Lung microvascular endothelial cell (primary cell): ENCODE measurements around the gene ADGRB2. TPM values are rescaled to one million over a fixed set of nuclear protein-coding genes. Genes with fewer than 3 reads are reported as not detected.
A peak's percentile ranks its signal among the peaks of the same experiment; 100 is the strongest.

ENCODE experiments used
- DNase-seq, 2 donors: peaks; one replicate each; pipeline versions ENCODE4 v3.0.0 to v3.0.0-alpha.2; 2010; ENCODE audit warnings: low read depth in 2 of 2
- total RNA-seq: library from RNA; depleted of rRNA; stranded (reverse); fragments of >200 nt; gene quantifications from 2 replicates; pipeline ENCODE4 v1.2.1, GENCODE V29; 2014

The ADGRB2 gene
- total RNA-seq, 1 donor from 2014 or later, result 0.20 TPM

DNA sequence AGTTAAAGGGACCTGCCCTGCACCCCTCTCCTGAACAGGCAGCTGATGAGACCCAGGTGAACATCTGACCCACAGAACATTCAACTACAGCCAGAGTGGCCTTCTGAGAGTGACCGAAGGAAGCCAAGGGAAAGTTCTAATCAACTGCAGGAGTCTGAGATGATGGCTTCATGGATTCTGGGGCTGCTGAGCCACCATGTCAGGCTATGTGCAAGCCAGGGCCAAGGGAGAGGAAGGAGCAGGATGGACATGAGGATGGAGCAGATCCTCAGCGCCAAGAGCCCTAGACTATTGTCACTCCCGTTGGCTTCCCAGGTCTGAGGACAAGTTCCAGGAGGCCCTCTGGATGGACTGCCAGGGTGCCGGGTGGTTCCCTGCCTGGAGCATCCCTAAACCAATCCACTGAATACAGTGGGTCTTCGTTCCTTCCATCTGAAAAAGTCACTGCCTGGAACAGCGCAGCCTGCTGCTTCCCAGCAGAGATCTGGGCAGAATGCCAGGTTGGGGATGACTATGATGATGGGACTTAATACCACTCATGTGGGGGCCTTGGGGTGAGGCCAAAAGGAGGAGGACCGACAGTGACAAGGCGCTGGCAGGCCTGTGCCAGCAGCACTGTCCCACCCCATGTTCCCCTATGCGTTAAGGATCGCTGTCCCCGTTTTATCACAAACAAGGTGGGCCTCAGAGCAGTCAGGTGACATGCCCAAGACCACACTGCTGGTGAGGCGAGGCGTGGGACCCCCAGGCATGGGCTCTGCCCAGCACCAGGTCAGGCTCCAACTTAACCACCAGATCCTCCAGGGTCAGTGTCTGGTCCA lies 31.9 kb upstream of the ADGRB2 start:
- peak; percentile 72 to 85 for DNase-seq

DNA sequence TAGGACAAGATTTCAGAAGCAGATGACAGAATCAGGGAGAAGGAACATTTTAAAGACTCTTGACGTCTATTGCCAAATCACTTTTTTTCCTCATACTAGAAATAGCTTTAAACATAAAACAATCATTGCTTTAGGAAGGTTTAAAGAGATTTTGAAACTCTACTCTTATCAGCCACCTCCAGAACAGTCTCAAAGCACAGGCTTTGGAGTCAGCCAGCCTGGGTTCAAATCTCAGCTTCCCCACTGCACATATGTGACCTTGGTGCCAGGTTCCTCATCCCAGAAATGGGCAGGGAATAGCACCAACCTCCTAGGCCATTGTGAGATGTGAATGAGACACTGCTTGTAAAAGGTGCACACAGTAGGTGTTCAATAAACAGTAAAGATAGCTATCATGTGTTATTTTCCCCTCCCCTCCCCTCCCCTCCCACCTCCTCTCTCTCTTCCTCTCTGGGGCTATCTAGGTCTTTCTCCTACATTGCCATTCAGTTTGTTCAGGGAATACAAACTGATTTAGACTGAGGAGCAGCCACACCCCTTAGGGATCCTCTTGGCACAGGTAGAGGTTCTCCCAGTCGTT lies 31.0 kb upstream of the ADGRB2 start:
- DNase-seq, result no peak

DNA sequence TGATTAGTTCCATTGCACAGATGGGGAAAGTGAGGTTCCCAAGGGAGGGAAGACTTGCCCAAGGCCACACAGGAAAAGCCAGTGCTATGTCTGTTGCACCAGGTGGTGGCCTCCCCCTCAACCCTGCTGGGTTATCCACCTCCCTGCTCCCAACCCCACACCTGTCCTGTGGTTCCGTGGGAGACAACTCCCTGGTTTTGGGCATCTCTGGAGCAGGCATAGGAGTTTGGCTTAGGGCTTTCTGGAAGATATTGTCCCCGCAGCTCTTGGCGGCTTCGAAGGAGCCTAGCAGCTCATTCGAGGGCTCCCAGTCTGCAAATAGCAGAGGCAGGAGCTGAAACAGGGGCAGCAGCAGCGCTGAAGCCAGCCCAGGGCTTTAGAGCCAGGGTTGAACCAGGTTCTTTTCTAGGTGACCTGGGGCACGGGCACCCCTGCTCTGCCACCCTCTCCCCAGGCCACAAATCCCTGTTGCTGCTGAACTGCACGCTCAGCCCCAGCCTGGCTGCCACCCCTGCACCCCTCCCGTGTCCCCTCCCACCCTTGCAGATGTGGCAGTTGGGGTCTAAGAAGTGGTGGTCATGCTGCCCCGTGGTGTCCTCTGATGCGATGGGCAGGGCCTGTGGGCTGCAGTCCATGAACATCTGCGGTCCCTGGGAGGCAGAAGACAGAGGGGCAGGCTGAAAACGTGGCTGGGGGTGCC lies 29.6 kb upstream of the ADGRB2 start:
- no peak for DNase-seq

DNA sequence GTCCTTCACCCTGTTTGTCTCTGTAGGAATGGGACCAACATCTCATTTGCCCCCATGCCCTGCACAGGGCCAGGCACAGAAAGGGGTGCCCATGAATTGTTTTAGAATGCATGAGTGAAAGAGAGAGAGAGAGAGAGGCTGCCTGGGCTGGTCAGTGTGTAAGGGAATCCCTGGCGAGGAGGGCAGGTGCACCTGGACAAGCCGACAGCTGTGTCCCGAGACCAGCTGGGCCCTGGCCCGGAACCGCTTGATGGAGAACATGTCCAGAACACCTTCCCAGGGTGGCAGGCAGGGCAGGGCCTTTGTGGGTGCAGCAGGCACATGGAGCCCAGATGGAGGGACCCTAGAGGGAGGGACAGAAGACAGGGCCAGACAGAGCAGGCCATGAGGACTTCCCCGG lies 28.9 kb upstream of the ADGRB2 start:
- no peak for DNase-seq

DNA sequence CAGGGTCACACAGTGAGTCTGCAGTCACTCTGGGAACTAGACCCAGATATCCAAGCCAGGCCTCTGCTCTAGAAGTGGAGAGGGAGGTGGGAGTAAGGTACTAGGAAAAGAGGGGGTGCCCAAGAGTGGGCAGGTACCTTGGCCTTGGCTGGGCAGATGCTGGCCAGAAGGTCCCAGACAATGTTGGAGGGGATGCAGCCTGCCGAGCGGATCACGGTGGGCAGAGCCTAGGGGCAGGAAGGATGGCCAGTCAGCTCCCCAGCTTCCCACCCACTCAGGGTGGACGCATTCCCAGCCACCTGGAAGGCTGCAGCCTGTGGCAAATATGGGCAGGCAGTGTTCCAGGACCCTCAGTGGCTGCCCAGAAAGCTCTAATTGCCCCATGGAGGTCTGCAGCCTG lies 28.4 kb upstream of the ADGRB2 start:
- no peak for DNase-seq

DNA sequence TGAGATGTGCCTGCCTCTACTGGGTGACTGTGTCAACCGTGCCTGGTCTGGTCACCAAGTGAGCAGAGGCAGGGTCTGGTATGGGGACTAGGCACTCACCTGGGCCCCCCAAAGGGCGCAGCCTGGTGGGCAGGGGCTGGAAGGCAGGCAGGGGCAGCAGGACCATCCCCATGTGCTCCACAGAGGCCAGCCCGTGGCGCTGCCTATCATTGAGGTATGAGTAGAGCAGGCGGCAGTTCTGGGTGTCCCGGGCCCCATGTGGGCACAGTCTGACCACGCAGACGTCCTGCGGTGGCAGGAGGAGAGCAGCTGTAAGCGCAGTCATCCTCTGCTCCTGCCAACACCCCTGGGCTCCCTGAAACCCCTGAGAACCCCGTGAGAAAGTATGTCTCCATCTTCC lies 28.0 kb upstream of the ADGRB2 start:
- no peak for DNase-seq

DNA sequence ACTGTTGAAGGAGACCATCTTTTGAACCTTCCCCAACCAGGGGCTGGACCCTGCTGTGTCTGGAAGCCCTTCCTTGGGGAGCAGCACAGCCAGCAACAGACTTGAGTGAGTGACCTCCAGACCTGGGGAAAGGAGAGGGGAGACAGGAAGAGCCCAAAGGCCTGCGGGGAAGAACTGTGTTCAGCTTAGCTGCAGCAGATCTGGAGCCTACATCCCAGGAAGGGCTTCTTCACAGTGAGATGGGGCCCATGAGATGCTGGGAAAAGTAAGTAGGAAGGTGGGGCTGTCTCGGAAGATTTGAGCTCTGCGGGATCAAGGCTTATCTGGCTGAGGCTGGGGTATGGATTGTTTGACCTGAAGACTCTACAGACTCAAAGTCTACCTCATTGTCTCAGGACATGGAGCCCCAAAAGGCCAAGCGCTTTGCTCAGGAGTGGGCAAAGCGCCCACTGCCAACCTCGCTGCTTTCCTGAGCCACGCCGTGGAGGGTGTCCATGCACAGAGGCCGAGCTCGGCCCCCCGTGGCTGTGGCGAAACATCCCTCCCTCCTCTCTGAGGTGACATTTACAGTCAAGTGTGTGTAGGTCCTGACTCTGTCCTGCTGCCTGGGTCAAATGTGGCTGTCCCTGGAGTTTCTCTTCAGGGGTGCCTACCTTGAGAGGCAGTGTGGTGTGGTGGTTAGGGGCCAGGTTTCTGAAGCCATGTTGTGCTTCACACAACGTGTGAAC lies 27.2 kb upstream of the ADGRB2 start:
- no peak for DNase-seq

DNA sequence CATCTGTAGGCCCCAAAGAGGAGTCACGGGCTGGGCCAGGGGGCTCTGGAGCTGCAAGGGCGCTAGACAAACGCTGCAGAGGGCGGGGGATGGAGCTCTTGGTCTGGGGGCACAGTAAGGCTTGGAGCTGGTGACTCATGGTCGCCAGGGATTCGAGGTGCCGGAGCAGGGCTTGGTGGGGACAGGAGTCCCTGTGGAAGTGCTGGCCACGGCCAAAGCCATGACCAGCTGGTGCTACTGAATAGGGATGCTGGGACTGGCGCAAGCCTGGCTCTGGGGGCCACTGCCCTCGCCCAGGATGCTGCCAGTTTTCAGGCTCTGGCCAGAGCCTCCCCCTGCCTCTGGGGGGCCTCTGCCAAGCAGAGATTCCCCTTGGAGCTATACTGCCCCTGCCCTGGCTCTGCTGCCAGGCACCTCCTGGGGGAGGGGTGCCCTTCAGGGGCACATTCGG lies 26.5 kb upstream of the ADGRB2 start:
- no peak for DNase-seq

DNA sequence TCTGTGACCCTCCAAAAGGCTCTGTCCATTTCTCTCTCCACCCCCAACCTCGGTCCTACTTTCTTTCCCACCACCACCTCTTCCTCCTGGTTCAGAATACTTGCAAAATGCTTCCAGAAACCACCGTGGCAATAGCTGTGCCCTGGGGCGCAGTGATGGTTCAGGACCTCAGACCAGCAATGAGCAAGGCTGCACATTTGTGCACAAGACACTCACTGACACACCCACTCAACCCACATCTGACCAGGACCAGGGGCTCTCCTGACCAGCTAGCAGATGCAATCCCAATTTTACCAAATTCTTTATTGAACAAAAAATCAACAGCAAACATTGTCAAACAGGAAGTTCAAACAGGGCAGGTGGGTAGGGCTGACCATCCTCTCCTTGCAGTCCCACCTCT lies 26.0 kb upstream of the ADGRB2 start:
- DNase-seq, result no peak

DNA sequence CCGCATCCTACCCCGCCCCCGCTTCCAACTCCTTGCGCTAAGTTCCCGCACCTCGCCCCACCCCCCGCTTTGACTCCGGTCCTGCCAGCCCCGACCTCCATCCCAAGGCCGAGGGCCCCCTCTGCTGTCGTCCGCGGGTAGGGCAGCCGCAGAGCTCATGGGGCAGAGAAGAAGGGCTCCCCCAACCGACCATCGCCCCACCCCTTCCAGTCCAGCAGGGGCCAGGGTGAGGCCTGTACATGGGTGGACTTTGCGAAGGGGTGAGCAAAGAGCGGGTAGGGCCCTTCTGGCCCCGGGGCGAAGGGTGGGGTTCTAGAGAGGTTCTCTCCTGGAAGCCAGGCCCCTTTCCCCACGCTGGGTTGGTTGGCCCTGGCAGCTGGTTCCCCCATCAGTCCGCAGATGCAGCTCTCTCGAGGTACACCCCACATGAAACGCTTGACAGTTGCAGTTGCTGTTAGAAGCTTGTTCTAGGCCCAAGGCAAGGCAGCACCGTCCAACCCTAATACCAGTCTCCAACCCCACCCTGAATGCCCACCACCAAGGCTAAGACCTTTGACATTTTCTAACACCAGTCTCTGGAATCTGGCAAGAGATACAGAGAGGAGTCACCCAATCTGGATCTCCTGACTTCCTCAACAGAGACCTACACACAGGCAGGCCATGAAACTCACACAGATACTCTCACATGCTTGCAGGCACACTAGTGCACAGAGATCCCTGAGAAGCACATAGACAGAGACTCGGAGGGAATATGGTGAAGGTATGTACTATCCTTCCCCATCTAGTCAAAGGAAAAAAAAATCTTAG lies 25.3 kb upstream of the ADGRB2 start:
- peak; percentile 89 to 93 for DNase-seq

DNA sequence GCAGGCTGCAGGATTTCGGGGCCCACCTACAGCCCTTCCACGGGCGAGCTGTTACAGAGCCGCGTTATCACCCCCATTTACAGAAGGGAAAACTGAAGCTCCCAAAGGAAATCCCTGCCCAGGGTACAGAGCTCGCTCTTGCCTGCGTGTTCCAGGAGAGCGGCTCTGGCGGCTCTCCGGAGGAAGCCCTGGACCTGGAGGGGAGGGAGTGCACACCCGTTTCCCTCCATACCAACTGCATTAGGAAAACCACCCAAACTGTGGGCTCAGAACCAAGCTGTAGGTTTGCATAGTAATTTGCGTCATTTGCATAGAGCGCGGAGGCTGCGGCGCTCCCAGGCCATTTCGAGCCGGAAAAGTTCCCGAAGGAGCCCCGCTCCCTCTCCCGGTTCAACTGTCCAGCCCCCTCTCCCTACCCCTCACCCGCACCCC lies 24.7 kb upstream of the ADGRB2 start:
- DNase-seq, result no peak

DNA sequence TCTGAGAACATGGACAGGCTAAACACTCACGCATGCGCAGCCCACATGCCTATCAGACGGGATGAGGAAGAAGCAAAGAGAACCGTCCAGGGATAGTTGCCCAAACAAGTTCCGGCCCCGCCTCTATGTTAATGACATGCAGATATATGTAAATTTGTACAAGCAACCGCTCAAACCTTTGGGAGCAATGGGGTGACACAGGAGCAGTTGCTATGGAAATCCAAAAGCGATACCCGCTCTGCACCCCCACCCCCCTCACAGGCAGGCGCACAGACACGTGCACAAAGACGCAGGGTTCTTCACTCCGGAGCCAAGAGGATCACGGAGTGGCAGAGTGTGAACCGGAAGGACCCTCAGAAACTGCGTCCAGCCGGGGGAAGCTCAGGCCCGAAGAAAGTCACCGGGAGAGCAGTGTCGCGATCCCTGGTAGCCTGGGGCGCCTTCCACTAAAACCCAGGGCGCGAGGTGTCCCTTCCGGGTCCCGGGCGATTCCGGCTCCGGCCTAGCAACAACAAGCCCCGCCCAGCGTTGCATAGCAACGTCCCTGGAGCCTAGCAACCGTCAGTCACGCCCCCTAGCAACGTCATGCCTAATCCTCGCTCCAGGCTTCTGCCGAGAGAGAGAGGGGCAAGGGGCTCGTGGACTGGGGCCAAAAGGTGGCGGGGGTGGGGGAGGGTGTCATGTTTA lies 24.1 kb upstream of the ADGRB2 start:
- DNase-seq, result peak; percentile 90 to 93

DNA sequence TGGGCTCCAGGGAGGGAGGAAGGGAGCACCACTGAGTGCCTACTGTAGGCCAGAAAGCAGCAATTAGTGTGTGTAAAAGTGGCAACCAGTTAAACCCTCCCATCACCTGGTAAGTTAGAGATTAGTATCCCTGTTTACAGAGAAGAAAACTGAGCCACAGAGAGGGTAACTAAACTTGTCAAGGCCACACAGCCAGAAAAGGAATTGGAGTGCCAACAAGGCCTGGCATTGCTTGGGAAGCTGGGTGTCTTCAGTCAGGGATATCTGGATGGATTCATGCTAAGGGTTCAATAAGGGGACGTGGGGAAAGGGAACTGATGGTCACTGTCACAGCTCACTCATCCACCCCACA lies 23.6 kb upstream of the ADGRB2 start:
- no peak for DNase-seq

DNA sequence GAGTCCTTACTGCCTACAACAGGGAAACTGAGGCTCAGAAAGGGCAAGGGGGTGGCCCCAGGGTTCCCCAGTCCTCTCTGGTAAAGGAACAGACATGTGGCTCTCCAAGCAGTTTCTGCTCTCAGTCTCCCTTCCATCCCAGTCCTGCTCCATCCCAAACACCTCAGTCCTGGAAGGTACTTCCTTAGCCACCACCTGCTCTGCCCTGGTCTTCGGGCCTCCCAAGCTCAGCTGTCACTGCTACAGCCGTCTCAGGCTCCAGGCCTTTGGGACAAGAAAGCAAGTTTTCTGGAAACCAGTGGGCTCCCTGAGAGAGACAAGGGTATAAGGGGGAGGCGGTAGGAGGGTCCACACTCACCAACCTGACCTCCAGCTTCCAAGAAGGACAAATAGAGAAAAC lies 23.1 kb upstream of the ADGRB2 start:
- no peak for DNase-seq

DNA sequence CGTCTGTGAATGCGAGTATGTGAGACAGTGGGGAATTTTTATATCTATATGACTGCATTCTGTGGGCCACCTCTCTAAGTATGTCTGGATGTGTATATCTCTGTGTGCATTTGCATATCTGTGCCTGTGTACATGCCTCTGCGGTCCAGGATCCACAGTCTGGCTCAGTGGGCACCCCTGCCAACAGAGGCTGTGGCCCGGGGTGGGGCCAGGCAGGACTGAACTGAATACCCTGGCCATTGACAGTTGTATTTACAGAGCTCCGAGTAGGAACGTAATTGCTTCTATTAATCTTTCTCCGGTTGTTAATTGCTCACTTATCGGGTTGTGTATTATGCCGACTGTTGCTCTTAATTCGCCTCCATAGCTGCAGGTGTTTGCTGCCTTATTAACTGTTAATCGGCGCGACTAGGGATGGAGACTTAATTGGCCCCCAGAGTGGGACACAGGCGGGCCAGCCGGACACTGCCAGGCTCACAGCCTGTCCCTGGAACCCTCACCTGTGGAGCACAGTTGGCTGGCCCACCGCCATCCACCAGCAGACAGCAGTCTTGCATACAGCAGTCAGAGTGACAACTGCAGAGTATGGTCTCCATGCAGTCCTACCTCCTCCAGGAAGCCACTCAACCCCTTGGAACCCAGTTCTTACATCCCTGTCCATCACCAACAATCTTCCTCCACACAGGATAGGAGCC lies 22.4 kb upstream of the ADGRB2 start:
- no peak for DNase-seq

DNA sequence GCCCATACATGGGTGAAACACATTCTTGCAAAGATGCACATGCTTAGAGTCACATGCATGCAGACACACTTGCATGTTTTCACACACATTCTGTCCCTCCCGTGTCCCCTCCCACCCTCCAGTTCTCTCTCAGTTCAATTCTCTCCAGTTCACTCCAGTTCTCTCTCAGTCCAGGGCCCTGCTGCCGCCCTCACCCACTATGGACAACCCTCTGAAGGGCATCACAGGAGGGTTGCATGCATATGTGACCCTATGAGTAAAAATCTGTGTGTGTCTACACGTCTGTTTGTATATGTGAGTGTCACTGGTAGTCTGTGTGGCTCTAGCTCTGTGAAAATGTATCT lies 21.8 kb upstream of the ADGRB2 start:
- DNase-seq, result no peak

DNA sequence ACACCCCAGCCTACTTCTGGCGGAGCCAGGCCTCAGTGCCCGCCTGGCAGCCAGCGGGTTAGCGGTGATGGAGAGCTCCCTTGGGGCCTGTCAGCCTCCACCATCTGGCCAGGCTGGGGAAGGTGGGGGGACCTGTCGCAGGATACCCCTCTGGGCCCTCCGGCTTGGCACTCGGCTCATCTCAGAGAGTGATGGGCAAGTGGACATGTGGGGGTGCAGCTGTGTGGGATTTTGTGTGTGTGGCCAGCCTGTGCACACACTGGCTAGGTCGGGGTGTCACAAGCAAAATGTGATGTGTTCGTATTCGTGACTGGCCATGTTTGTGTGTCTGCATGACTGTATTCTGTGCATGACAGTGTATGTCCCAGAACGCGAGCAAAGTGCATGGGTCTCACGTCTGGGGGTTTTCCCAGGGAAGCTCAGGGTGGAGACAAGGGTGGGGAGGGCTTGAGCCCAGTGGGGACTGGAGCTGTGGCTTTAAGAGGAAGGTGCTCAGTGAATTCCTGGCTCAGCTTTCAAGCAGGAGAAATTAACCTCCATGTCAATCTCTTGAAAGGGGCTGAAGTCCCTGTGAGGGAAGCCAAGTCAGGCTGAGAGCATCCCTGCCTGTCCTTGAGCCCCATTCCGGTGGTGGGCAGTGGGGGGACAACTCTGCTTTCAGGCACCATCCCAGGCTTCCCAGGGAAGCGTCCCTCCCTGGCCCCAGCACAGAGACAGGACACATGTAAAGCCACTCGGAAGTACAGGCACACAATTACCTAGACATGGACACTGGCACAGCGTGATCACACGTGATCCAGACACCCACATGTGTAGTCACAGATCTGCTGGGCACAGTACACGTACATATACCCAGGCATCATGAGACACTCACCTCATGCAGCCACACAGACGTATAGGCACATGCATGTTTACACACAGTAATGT lies 21.1 kb upstream of the ADGRB2 start:
- no peak for DNase-seq

DNA sequence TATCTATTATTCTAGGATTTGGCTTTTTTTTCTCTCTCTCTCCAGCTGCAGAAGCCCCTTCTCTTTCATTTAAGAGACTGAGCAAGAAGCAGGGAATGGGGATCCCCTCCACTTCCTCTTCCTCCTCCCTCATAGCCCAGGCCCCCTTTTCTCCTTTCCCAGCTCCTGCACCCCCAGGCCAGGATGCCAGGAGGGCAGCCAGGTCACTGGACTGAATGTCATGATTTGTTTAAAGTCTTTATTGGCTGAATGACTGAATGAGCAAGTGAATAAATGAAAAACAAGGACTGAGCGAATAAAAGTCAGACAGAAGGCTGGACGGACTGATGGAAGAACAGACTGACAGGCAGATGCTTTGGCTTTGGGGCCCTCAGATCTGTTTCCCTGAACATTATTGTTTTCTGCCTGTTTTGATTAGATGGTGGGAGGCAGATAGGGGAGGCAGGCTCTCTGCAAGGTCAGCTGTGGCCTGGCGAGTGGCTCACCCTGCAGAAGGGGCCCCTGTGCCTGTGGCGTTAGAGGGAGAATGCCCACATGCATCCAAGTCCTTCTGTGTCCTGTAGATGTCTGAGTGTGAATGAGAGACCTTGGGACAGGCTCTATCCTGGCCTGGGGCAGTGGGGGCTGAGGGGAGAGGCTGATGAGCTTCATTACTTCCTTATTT lies 20.3 kb upstream of the ADGRB2 start:
- no peak for DNase-seq
